ENCODE measurements around the gene TENM3. TPM values are rescaled to one million over a fixed set of nuclear protein-coding genes. Genes with fewer than 3 reads are reported as not detected.

Gene TENM3
- total RNA-seq, 2 donors from 2014 or later, result 39.5 to 51.9 TPM

DNA sequence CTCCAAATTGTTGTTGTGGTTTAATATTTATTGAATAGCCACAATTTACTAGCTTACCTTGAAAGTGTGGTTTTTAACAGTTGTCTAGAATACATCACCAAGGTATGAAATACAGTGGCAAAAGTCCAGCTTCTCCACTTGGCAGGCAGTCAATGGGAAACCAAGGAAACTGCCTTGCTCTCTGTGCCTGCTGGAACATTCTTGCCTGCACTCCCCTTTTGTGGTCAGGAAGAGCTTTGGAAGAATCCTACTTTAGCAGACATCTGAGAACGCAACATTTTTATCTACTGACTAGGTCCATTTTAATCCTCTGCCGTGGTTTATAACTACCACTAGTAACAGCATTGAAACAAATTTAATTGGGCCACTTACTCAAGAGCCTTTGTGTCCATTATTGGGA, 64.5 kb downstream of the TENM3 start:
- 97 to 100% methylated on average over 2 of the region's 2 CpGs for WGBS, 2 experiments (ENCODE audit: insufficient coverage in 1 of 2, insufficient read length in 1 of 2)
- no peaks in the 10 kb centered on the region for H3K9me3 ChIP-seq (ENCODE audit: control insufficient read depth, low read length)
- Mint-ChIP-seq H3K9me3 (no peaks in the 10 kb centered on the region), H3K4me1 (no peaks in the 10 kb centered on the region), H3K4me3 (no peak overlapping the region), H3K27me3 (ENCODE audit: insufficient read depth) (no peaks in the 10 kb centered on the region), H3K36me3 (ENCODE audit: low read depth) (no peaks in the 10 kb centered on the region), H3K27ac (no peak overlapping the region)
- H3K36me3 ChIP-seq (ENCODE audit: control insufficient read depth, insufficient read depth, low read length), result no peaks in the 10 kb centered on the region
- TF ChIP-seq, protein P1, sequence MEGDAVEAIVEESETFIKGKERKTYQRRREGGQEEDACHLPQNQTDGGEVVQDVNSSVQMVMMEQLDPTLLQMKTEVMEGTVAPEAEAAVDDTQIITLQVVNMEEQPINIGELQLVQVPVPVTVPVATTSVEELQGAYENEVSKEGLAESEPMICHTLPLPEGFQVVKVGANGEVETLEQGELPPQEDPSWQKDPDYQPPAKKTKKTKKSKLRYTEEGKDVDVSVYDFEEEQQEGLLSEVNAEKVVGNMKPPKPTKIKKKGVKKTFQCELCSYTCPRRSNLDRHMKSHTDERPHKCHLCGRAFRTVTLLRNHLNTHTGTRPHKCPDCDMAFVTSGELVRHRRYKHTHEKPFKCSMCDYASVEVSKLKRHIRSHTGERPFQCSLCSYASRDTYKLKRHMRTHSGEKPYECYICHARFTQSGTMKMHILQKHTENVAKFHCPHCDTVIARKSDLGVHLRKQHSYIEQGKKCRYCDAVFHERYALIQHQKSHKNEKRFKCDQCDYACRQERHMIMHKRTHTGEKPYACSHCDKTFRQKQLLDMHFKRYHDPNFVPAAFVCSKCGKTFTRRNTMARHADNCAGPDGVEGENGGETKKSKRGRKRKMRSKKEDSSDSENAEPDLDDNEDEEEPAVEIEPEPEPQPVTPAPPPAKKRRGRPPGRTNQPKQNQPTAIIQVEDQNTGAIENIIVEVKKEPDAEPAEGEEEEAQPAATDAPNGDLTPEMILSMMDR (conservative IDR thresholded peaks at IDR 0.05), result no peak
- H3K4me1 ChIP-seq (ENCODE audit: control insufficient read depth, insufficient read depth, low read length), result no peaks in the 10 kb centered on the region
- no peak overlapping the region for H3K9ac ChIP-seq (ENCODE audit: extremely low read depth, low read length, poor library complexity, severe bottlenecking)
- H3K4me3 ChIP-seq (ENCODE audit: low read length), result no peak overlapping the region
- H3K27ac ChIP-seq (ENCODE audit: low read depth, low read length), result no peak overlapping the region
- H3K27me3 ChIP-seq (ENCODE audit: control insufficient read depth, insufficient read depth, low read length, poor library complexity, severe bottlenecking), result no peaks in the 10 kb centered on the region
- no peak for DNase-seq

GRCh38 chr4:182309877-182310276, 66.7 kb downstream of the TENM3 start:
- TF ChIP-seq, protein P1 (conservative IDR thresholded peaks at IDR 0.05), result no peak
- WGBS, 2 experiments (ENCODE audit: insufficient coverage in 1 of 2, insufficient read length in 1 of 2), result 100% methylated on average over 1 of the region's 1 CpG; no CpG with 5 or more reads in 1 of the 2 experiments

DNA sequence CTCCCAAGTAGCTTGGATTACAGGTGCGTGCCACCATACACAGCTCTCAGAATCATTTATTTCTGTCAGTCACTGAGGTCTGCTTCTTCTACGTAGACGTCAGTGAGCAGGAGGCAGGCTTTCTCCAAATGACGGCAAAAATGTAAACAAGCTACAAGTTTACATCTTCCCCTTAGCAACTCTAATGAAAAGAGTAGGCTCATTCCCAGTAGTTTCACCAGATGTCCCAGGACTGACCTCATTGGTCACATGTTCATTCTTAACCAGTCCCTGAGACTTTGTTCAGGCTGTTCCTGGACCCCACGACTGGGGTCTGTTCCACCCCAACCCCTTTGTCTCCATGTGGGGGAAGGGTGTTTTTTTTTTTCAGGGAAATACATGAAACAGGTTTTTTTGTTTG, 67.1 kb downstream of the TENM3 start:
- no peak for DNase-seq
- Histone ChIP-seq H3K4me3 (ENCODE audit: low read length) (no peak overlapping the region), H3K36me3 (ENCODE audit: control insufficient read depth, insufficient read depth, low read length) (no peaks in the 10 kb centered on the region), H3K27ac (ENCODE audit: low read depth, low read length) (no peak overlapping the region), H3K4me1 (ENCODE audit: control insufficient read depth, insufficient read depth, low read length) (no peaks in the 10 kb centered on the region), H3K27me3 (ENCODE audit: control insufficient read depth, insufficient read depth, low read length, poor library complexity, severe bottlenecking) (no peaks in the 10 kb centered on the region), H3K9ac (ENCODE audit: extremely low read depth, low read length, poor library complexity, severe bottlenecking) (no peak overlapping the region), H3K9me3 (ENCODE audit: control insufficient read depth, low read length) (peaks cover 18% of the 10 kb centered on the region)
- Mint-ChIP-seq H3K27ac (no peak overlapping the region), H3K36me3 (ENCODE audit: low read depth) (peaks cover 7% of the 10 kb centered on the region), H3K9me3 (peaks cover 14% of the 10 kb centered on the region), H3K4me1 (no peaks in the 10 kb centered on the region), H3K27me3 (ENCODE audit: insufficient read depth) (no peaks in the 10 kb centered on the region), H3K4me3 (no peak overlapping the region)
- TF ChIP-seq, protein P1 (conservative IDR thresholded peaks at IDR 0.05), result no peak
- 95 to 96% methylated on average over 3 to 5 of the region's 5 CpGs for WGBS, 2 experiments (ENCODE audit: insufficient coverage in 1 of 2, insufficient read length in 1 of 2)

More at GRCh38 chr4:182309877-182310276, 66.7 kb downstream of the TENM3 start:
- Histone ChIP-seq H3K27ac (ENCODE audit: low read depth, low read length) (no peak overlapping the region), H3K9ac (ENCODE audit: extremely low read depth, low read length, poor library complexity, severe bottlenecking) (no peak overlapping the region), H3K4me1 (ENCODE audit: control insufficient read depth, insufficient read depth, low read length) (no peaks in the 10 kb centered on the region), H3K36me3 (ENCODE audit: control insufficient read depth, insufficient read depth, low read length) (no peaks in the 10 kb centered on the region), H3K27me3 (ENCODE audit: control insufficient read depth, insufficient read depth, low read length, poor library complexity, severe bottlenecking) (no peaks in the 10 kb centered on the region), H3K4me3 (ENCODE audit: low read length) (no peak overlapping the region), H3K9me3 (ENCODE audit: control insufficient read depth, low read length) (peaks cover 14% of the 10 kb centered on the region)
- H3K27me3 Mint-ChIP-seq (ENCODE audit: insufficient read depth), result no peaks in the 10 kb centered on the region
- no peak overlapping the region for H3K27ac Mint-ChIP-seq
- peaks cover 12% of the 10 kb centered on the region for H3K9me3 Mint-ChIP-seq
- no peak overlapping the region for H3K4me3 Mint-ChIP-seq
- peaks cover 7% of the 10 kb centered on the region for H3K36me3 Mint-ChIP-seq (ENCODE audit: low read depth)
- no peaks in the 10 kb centered on the region for H3K4me1 Mint-ChIP-seq
- DNase-seq, result no peak

Measured in endodermal cell (in vitro differentiated cells).